B cell (primary cell): Measurements from ENCODE around the gene C4BPA. TPM values are rescaled to one million over a fixed set of nuclear protein-coding genes. Genes with fewer than 3 reads are reported as not detected.

ENCODE experiments used
- ATAC-seq: fragments of 200-7000 bp; cut with Tn5 transposase; one replicate; pipeline ENCODE4 v1.10.0; 2021; ENCODE audit warnings: low read depth, mild to moderate bottlenecking, moderate number of reproducible peaks, moderate library complexity
- CTCF ChIA-PET: fragments of 350-600 bp; sonication (Branson Sonifier 250); formaldehyde crosslinking; loops from one replicate; lab custom pipeline; 2021; ENCODE audit warnings: antibody characterized with exemption, inconsistent platforms; lab: Charles Lee
- POLR2A ChIA-PET: fragments of 350-600 bp; sonication (Branson Sonifier 250); formaldehyde crosslinking; loops from one replicate; lab custom pipeline; 2021; ENCODE audit warnings: antibody characterized with exemption; lab: Charles Lee
- DNase-seq: peaks from one replicate; pipeline ENCODE4 v3.0.0; 2013
- H2AFZ ChIP-seq: 2 replicates; pipeline ENCODE4 v1.6.1; 2012; ENCODE audit warnings: mild to moderate bottlenecking, low read depth, low read length; ENCODE audit not compliant: insufficient read depth, poor library complexity, severe bottlenecking
- H3K27ac ChIP-seq, 2 donors: 1 replicate in 1 of 2; 2 replicates in 1 of 2; pipeline ENCODE4 v1.5.1; 2012 to 2013; ENCODE audit warnings: low read length in 2 of 2, mild to moderate bottlenecking in 2 of 2, moderate library complexity in 1 of 2
- H3K27me3 ChIP-seq, 4 experiments: fragments of 200-600 bp in 1 of 4; sonication (generic) in 1 of 4; replicated peaks in 1 of 4; 1 replicate in 2 of 4; 2 replicates in 2 of 4; pipeline versions ENCODE4 v1.6.1 to v1.7.0; 2013 to 2016; ENCODE audit warnings: low read length in 3 of 4, mild to moderate bottlenecking in 2 of 4, mixed read lengths in 1 of 4, moderate library complexity in 1 of 4; ENCODE audit not compliant: insufficient read depth in 4 of 4, control insufficient read depth in 3 of 4; ENCODE audit errors: control extremely low read depth in 1 of 4
- H3K36me3 ChIP-seq, 2 experiments: replicated peaks in 1 of 2; 1 replicate in 1 of 2; 2 replicates in 1 of 2; pipeline versions ENCODE4 v1.6.1 to v1.7.1; 2013; ENCODE audit warnings: low read length in 1 of 2; ENCODE audit not compliant: insufficient read depth in 2 of 2, control insufficient read depth in 1 of 2; ENCODE audit errors: control extremely low read depth in 1 of 2, extremely low read depth in 1 of 2
- H3K4me1 ChIP-seq, 2 donors: fragments of 200-600 bp in 1 of 2; sonication (generic) in 1 of 2; 1 replicate in 1 of 2; 2 replicates in 1 of 2; pipeline versions ENCODE4 v1.5.1 to v1.6.1; 2013 to 2017; ENCODE audit warnings: low read length in 2 of 2; ENCODE audit not compliant: control insufficient read depth in 2 of 2, insufficient read depth in 2 of 2
- H3K4me2 ChIP-seq: replicated peaks from 2 replicates; pipeline ENCODE3; 2012; ENCODE audit warnings: mild to moderate bottlenecking, low read depth, low read length; ENCODE audit not compliant: poor library complexity, severe bottlenecking
- H3K4me3 ChIP-seq, 5 experiments: fragments of 200-600 bp in 1 of 5; sonication (generic) in 1 of 5; 1 replicate in 3 of 5; 2 replicates in 2 of 5; pipeline versions ENCODE4 v1.5.1 to v1.7.0; 2011 to 2016; ENCODE audit warnings: low read length in 4 of 5, mild to moderate bottlenecking in 4 of 5, low read depth in 2 of 5, control low read depth in 1 of 5, moderate library complexity in 1 of 5; ENCODE audit not compliant: insufficient read depth in 1 of 5; ENCODE audit errors: control extremely low read depth in 1 of 5, extremely low read depth in 1 of 5
- H3K79me2 ChIP-seq: fragments of 200-600 bp; sonication (generic); one replicate; pipeline ENCODE4 v1.6.0; 2016; ENCODE audit warnings: low read length; ENCODE audit not compliant: control insufficient read depth, insufficient read depth
- H3K9ac ChIP-seq: fragments of 200-600 bp; sonication (generic); 2 replicates; pipeline ENCODE4 v1.6.1; 2017; ENCODE audit warnings: mild to moderate bottlenecking, low read length, moderate library complexity
- H3K9me3 ChIP-seq, 3 donors: one replicate each; pipeline versions ENCODE4 v1.6.1 to v1.7.1; 2013; ENCODE audit warnings: low read length in 2 of 3; ENCODE audit not compliant: control insufficient read depth in 2 of 3, insufficient read depth in 1 of 3; ENCODE audit errors: control extremely low read depth in 1 of 3
- H4K20me1 ChIP-seq: 2 replicates; pipeline ENCODE4 v1.6.0; 2012; ENCODE audit warnings: mild to moderate bottlenecking, low read length; ENCODE audit not compliant: insufficient read depth, control insufficient read depth, poor library complexity, severe bottlenecking
- H3K27ac Mint-ChIP-seq: one replicate; pipeline ENCODE4 v1.8.0; 2021; ENCODE audit warnings: mixed read lengths
- H3K27me3 Mint-ChIP-seq: one replicate; pipeline ENCODE4 v1.8.0; 2021; ENCODE audit warnings: mixed read lengths
- H3K4me1 Mint-ChIP-seq: one replicate; pipeline ENCODE4 v1.8.0; 2021; ENCODE audit warnings: mixed read lengths
- H3K4me3 Mint-ChIP-seq: one replicate; pipeline ENCODE4 v1.8.0; 2021; ENCODE audit warnings: mixed read lengths
- H3K9me3 Mint-ChIP-seq: one replicate; pipeline ENCODE4 v1.8.0; 2022; ENCODE audit warnings: mixed read lengths; ENCODE audit not compliant: insufficient read depth
- EZH2 ChIP-seq: IDR thresholded peaks from 2 replicates; pipeline ENCODE4 v1.6.1; 2012; ENCODE audit warnings: borderline replicate concordance, low read depth, mild to moderate bottlenecking, moderate library complexity, low read length; ENCODE audit not compliant: insufficient read depth, poor library complexity, severe bottlenecking
- WGBS: methylation state at CpG from one replicate; pipeline ENCODE4 v1.1.5; 2013; ENCODE audit warnings: missing lambda C conversion rate; ENCODE audit not compliant: insufficient coverage; 5-methylcytosine and 5-hydroxymethylcytosine counted together
- intact Hi-C: fragments of 100-400 bp; cut with micrococcal nuclease; formaldehyde crosslinking; loops from one replicate; pipeline ENCODE4 v1.10.0; 2022
- polyA plus RNA-seq: library from polyadenylated mRNA; depleted of rRNA; stranded (reverse); fragments of >200 nt; gene quantifications from 2 replicates; pipeline ENCODE4 v1.2.3, GENCODE V29; 2012
- total RNA-seq, 2 donors: library from RNA; stranded (reverse); fragments of 120-200 nt in 1 of 2; gene quantifications; 1 replicate in 1 of 2; 2 replicates in 1 of 2; pipeline versions ENCODE4 v1.2.3 to v1.2.4, GENCODE V29; 2013 to 2022
- TF ChIP-seq, protein P1 (sequence below): fragments of 200-600 bp; IDR thresholded peaks from one replicate; pipeline ENCODE4 v1.8.0; 2022; ENCODE audit warnings: antibody characterized with exemption, mild to moderate bottlenecking

Gene C4BPA
- total and polyA plus RNA-seq, 2 donors (not counting 1 experiment from before 2014, with no cell fraction given) = not detected

- POLR2A ChIA-PET = no interaction called here
- CTCF ChIA-PET = no interaction called here
- ATAC-seq = no peak
These were observed 68.9 kb downstream of the C4BPA start for GRCh38 chr1:207172885-207173284.

DNA sequence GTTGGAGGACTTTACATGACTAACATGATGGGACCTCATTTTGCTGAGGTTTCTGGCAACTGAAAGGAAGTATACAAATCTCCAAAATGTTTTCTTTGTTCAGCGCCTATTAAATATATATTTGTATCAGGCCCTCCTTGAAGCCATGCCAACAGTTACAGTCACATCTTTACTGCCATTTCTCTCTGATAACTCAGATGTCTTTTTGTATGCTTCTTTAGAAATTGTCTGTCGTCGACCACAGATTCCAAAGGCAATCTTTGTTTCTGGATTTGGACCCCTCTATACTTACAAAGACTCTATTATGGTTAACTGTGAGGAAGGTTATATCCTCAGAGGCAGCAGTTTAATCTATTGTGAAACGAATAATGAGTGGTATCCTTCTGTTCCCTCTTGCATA lies 69.4 kb downstream of the C4BPA start:
- Histone ChIP-seq H3K4me3 (no peak overlapping the region), H3K36me3 (no peaks in the 10 kb centered on the region), H3K4me1 (peaks cover 9% of the 10 kb centered on the region in 2 donors), H3K27ac (no peak overlapping the region), H4K20me1 (no peaks in the 10 kb centered on the region), H2AFZ (no peak overlapping the region), H3K79me2 (no peaks in the 10 kb centered on the region), H3K9ac (no peak overlapping the region), H3K9me3 (no peaks in the 10 kb centered on the region), H3K4me2 (no peak overlapping the region), H3K27me3 (no peaks in the 10 kb centered on the region)
- ATAC-seq = no peak
- H3K27me3 Mint-ChIP-seq = no peaks in the 10 kb centered on the region
- no CpG with 5 or more reads among the region's 4 CpGs for WGBS
- intact Hi-C loops = no loop called here
- H3K27ac Mint-ChIP-seq = no peak overlapping the region
- ChIA-PET POLR2A (no interaction called here), CTCF (no interaction called here)
- no peak overlapping the region for H3K4me3 Mint-ChIP-seq
- DNase-seq = no peak
- TF ChIP-seq, protein P1, sequence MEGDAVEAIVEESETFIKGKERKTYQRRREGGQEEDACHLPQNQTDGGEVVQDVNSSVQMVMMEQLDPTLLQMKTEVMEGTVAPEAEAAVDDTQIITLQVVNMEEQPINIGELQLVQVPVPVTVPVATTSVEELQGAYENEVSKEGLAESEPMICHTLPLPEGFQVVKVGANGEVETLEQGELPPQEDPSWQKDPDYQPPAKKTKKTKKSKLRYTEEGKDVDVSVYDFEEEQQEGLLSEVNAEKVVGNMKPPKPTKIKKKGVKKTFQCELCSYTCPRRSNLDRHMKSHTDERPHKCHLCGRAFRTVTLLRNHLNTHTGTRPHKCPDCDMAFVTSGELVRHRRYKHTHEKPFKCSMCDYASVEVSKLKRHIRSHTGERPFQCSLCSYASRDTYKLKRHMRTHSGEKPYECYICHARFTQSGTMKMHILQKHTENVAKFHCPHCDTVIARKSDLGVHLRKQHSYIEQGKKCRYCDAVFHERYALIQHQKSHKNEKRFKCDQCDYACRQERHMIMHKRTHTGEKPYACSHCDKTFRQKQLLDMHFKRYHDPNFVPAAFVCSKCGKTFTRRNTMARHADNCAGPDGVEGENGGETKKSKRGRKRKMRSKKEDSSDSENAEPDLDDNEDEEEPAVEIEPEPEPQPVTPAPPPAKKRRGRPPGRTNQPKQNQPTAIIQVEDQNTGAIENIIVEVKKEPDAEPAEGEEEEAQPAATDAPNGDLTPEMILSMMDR = no peak
- no peak for TF ChIP-seq EZH2
- peaks cover 11% of the 10 kb centered on the region for H3K4me1 Mint-ChIP-seq
- no peaks in the 10 kb centered on the region for H3K9me3 Mint-ChIP-seq

More at GRCh38 chr1:207172885-207173284, 68.9 kb downstream of the C4BPA start:
- no peaks in the 10 kb centered on the region for H4K20me1 ChIP-seq
- no peaks in the 10 kb centered on the region for H3K27me3 ChIP-seq
- H3K4me2 ChIP-seq = peak overlapping the region; percentile 24
- H3K9ac ChIP-seq = no peak overlapping the region
- no peak overlapping the region for H3K4me3 ChIP-seq
- H3K79me2 ChIP-seq = no peaks in the 10 kb centered on the region
- Mint-ChIP-seq H3K9me3 (no peaks in the 10 kb centered on the region), H3K27ac (peak overlapping the region; percentile 2), H3K27me3 (no peaks in the 10 kb centered on the region), H3K4me1 (peaks cover 11% of the 10 kb centered on the region), H3K4me3 (peak overlapping the region; percentile 8)
- peak; percentile 41 for DNase-seq
- no peaks in the 10 kb centered on the region for H3K9me3 ChIP-seq
- WGBS = 100% methylated on average over 1 of the region's 4 CpGs
- no peaks in the 10 kb centered on the region for H3K36me3 ChIP-seq
- H2AFZ ChIP-seq = no peak overlapping the region
- no peak for TF ChIP-seq EZH2
- TF ChIP-seq, protein P1 = no peak
- intact Hi-C loops = no loop called here
- no peak overlapping the region for H3K27ac ChIP-seq
- H3K4me1 ChIP-seq = peaks cover 9% of the 10 kb centered on the region in 2 donors
